ENCODE results near the gene SLC9A4. TPM values are rescaled to one million over a fixed set of nuclear protein-coding genes. Genes with fewer than 3 reads are reported as not detected.

The SLC9A4 gene
- total and polyA plus RNA-seq, 10 of the 15 experiments (the other 5 are each of a cell fraction or from before 2014, with no cell fraction given) = 0.10 TPM; not detected in 9

GRCh38 chr2:102510791-102511575 is 38.0 kb downstream of the SLC9A4 start (continued):
- TF ChIP-seq, protein P1, sequence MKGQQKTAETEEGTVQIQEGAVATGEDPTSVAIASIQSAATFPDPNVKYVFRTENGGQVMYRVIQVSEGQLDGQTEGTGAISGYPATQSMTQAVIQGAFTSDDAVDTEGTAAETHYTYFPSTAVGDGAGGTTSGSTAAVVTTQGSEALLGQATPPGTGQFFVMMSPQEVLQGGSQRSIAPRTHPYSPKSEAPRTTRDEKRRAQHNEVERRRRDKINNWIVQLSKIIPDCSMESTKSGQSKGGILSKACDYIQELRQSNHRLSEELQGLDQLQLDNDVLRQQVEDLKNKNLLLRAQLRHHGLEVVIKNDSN (IDR thresholded peaks at IDR 0.05; ENCODE audit: borderline replicate concordance, extremely low read length, insufficient read depth, low read depth, low read length) = no peak

GRCh38 chr2:102512161-102512560 is 39.1 kb downstream of the SLC9A4 start:
- H3K9ac ChIP-seq (ENCODE audit: control insufficient read depth, insufficient read depth, low read length) = no peak overlapping the region
- WGBS (ENCODE audit: insufficient coverage, insufficient replicate concordance, low lambda C conversion rate, missing lambda C conversion rate) = 57% methylated on average over 4 of the region's 4 CpGs
- BruUV-seq (replicated peaks) = no TSS peak
- CTCF ChIA-PET = interaction anchor here (0.7 to 1.6 kb wide), 5 partner anchors 8 to 506 kb away, joined by 3 to 8 read pairs (median 3); partner anchors contain the start of gene SLC9A4
- H4K20me1 ChIP-seq (ENCODE audit: control insufficient read depth, insufficient read depth) = no peaks in the 10 kb centered on the region
- ATAC-seq (no peak), FAIRE-seq (no peak), DNase-seq (ENCODE audit: low read depth, low spot score) (no peak)
- no peak overlapping the region for H3K27ac ChIP-seq (ENCODE audit: control insufficient read depth, insufficient read depth)
- TF ChIP-seq IKZF2 (IDR thresholded peaks at IDR 0.05) = no peak
- TF ChIP-seq GATAD2B (conservative IDR thresholded peaks at IDR 0.05; ENCODE audit: low read depth) = no peak
- no peak for TF ChIP-seq IRF5 (IDR thresholded peaks at IDR 0.05; ENCODE audit: borderline replicate concordance)
- no peak for TF ChIP-seq RB1 (IDR thresholded peaks at IDR 0.05; ENCODE audit: borderline replicate concordance)
- no peak for TF ChIP-seq MAX (IDR thresholded peaks at IDR 0.05; ENCODE audit: low read depth, low read length)
- TF ChIP-seq SREBF2 (IDR thresholded peaks at IDR 0.05; ENCODE audit: low read length) = no peak
- TF ChIP-seq, protein P2, sequence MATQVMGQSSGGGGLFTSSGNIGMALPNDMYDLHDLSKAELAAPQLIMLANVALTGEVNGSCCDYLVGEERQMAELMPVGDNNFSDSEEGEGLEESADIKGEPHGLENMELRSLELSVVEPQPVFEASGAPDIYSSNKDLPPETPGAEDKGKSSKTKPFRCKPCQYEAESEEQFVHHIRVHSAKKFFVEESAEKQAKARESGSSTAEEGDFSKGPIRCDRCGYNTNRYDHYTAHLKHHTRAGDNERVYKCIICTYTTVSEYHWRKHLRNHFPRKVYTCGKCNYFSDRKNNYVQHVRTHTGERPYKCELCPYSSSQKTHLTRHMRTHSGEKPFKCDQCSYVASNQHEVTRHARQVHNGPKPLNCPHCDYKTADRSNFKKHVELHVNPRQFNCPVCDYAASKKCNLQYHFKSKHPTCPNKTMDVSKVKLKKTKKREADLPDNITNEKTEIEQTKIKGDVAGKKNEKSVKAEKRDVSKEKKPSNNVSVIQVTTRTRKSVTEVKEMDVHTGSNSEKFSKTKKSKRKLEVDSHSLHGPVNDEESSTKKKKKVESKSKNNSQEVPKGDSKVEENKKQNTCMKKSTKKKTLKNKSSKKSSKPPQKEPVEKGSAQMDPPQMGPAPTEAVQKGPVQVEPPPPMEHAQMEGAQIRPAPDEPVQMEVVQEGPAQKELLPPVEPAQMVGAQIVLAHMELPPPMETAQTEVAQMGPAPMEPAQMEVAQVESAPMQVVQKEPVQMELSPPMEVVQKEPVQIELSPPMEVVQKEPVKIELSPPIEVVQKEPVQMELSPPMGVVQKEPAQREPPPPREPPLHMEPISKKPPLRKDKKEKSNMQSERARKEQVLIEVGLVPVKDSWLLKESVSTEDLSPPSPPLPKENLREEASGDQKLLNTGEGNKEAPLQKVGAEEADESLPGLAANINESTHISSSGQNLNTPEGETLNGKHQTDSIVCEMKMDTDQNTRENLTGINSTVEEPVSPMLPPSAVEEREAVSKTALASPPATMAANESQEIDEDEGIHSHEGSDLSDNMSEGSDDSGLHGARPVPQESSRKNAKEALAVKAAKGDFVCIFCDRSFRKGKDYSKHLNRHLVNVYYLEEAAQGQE (IDR thresholded peaks at IDR 0.05; ENCODE audit: low read depth, low read length) = no peak
- no peaks in the 10 kb centered on the region for H3K4me1 ChIP-seq (ENCODE audit: control insufficient read depth, insufficient read depth, low read length)
- no peaks in the 10 kb centered on the region; the same call in 1 of the 3 replicates for H3K9me3 ChIP-seq (replicated peaks; ENCODE audit: control insufficient read depth, insufficient read depth, low read length)
- RAD21 ChIA-PET (ENCODE audit: unreplicated experiment) = no interaction called here
- SMC1A ChIA-PET (ENCODE audit: uncharacterized antibody, unreplicated experiment) = no interaction called here
- no peaks in the 10 kb centered on the region for H3K79me2 ChIP-seq (ENCODE audit: control insufficient read depth, insufficient read depth, low read length)
- H3K27me3 ChIP-seq (replicated peaks in 1 of 2; ENCODE audit: control insufficient read depth in 2 of 2, insufficient read depth in 2 of 2, low read length in 1 of 2) = no peaks in the 10 kb centered on the region; a peak in 1 of 4 replicates
- no peak overlapping the region for H2AFZ ChIP-seq (ENCODE audit: control insufficient read depth, low read depth, low read length)
- no peaks in the 10 kb centered on the region for H3K36me3 ChIP-seq (ENCODE audit: control insufficient read depth in 2 of 2, insufficient read depth in 2 of 2, low read length in 1 of 2)
- POLR2A ChIA-PET = no interaction called here
- in situ Hi-C loops (cut with MboI) (no loop called here), intact Hi-C loops (cut with micrococcal nuclease; ENCODE audit: unreplicated experiment) (no loop called here)
- no peak overlapping the region for H3K4me3 ChIP-seq
- H3K4me2 ChIP-seq (ENCODE audit: control insufficient read depth, insufficient read depth) = no peak overlapping the region
